ENCODE data around the gene ZNF433. TPM values are rescaled to one million over a fixed set of nuclear protein-coding genes. Genes with fewer than 3 reads are reported as not detected.

Gene ZNF433
- total RNA-seq, 1 donor from 2014 or later = 3.8 TPM

Other genes starting within 250 kb of the ZNF433 start
- gene ZNF491, start 237.2 kb downstream of the ZNF433 start, total RNA-seq = 3.1 TPM
- 4.5 TPM for gene ZNF440, start 221.4 kb downstream of the ZNF433 start, total RNA-seq
- gene ZNF439, start 187.0 kb downstream of the ZNF433 start, total RNA-seq = 3.2 TPM
- 4.7 TPM for gene ZNF69, start 147.9 kb downstream of the ZNF433 start, total RNA-seq
- 4.2 TPM for gene ZNF700, start 110.6 kb downstream of the ZNF433 start, total RNA-seq
- gene ZNF763, start 70.6 kb downstream of the ZNF433 start, total RNA-seq = 3.7 TPM
- gene ZNF878, start 17.3 kb upstream of the ZNF433 start, total RNA-seq = 0.22 TPM
- gene ZNF844, start 29.1 kb upstream of the ZNF433 start, total RNA-seq = 12.4 TPM
- gene ZNF20, start 104.7 kb upstream of the ZNF433 start, total RNA-seq = 0.97 TPM
- 3.2 TPM for gene ZNF625, start 121.1 kb upstream of the ZNF433 start, total RNA-seq
- gene ZNF136, start 127.4 kb upstream of the ZNF433 start, total RNA-seq = 4.2 TPM

All from Right ventricle myocardium superior (tissue), 1 donor.